Vagina (tissue), 2 donors: ENCODE results near the gene CCDC138. TPM values are rescaled to one million over a fixed set of nuclear protein-coding genes. Genes with fewer than 3 reads are reported as not detected.

Source experiments
- DNase-seq, 2 donors: peaks; one replicate each; pipeline ENCODE4 v3.0.0-alpha.2; 2017; ENCODE audit errors: extremely low spot score in 2 of 2
- H3K27ac ChIP-seq: fragments of 200-600 bp; sonication (generic); one replicate; pipeline ENCODE4 v1.5.1; 2019
- H3K27me3 ChIP-seq: fragments of 200-600 bp; sonication (generic); one replicate; pipeline ENCODE4 v1.5.1; 2019
- H3K36me3 ChIP-seq, 2 donors: fragments of 200-600 bp; sonication (generic); one replicate each; pipeline ENCODE4 v1.5.1; 2017 to 2019
- H3K4me1 ChIP-seq: fragments of 200-600 bp; sonication (generic); one replicate; pipeline ENCODE4 v1.5.1; 2019
- H3K4me3 ChIP-seq, 2 donors: fragments of 200-600 bp; sonication (generic); 1 replicate in 1 of 2; 2 replicates in 1 of 2; pipeline ENCODE4 v1.5.1; 2016 to 2019
- H3K9me3 ChIP-seq: fragments of 200-600 bp; sonication (generic); one replicate; pipeline ENCODE4 v1.5.1; 2019
- CTCF ChIP-seq, 3 experiments: fragments of 450-650 bp in 2 of 3; fragments of 200-600 bp in 1 of 3; sonication (generic) in 1 of 3; IDR thresholded peaks; one replicate each; pipeline ENCODE4 v1.5.1; 2017 to 2019; ENCODE audit warnings: antibody characterized with exemption in 3 of 3, mild to moderate bottlenecking in 2 of 3, moderate library complexity in 2 of 3
- POLR2A ChIP-seq, 2 donors: fragments of 450-650 bp; IDR thresholded peaks; one replicate each; pipeline ENCODE4 v1.6.1; 2017; ENCODE audit warnings: antibody characterized with exemption in 2 of 2, mild to moderate bottlenecking in 2 of 2, moderate library complexity in 2 of 2
- POLR2AphosphoS5 ChIP-seq, 2 donors: sonication (generic); formaldehyde crosslinking; IDR thresholded peaks; one replicate each; pipeline ENCODE4 v1.9.0; 2017; ENCODE audit warnings: antibody characterized with exemption in 2 of 2, mild to moderate bottlenecking in 2 of 2, low read depth in 1 of 2; ENCODE audit not compliant: insufficient read depth in 1 of 2
- intact Hi-C: fragments of 100-400 bp; cut with DNase I; formaldehyde crosslinking; loops from one replicate; pipeline ENCODE4 v1.15.1; 2023
- total RNA-seq: library from RNA; depleted of rRNA; stranded (reverse); fragments of >200 nt; gene quantifications from one replicate; pipeline ENCODE4 v1.2.3, GENCODE V29; 2016

The CCDC138 gene
- total RNA-seq, 1 donor from 2014 or later: 4.9 TPM

GRCh38 chr2:108820482-108820881 is 33.9 kb downstream of the CCDC138 start:
- no peak overlapping the region for H3K27ac ChIP-seq
- H3K27me3 ChIP-seq: no peaks in the 10 kb centered on the region
- intact Hi-C loops: no loop called here

GRCh38 chr2:108823286-108823685 is 36.7 kb downstream of the CCDC138 start:
- no peak overlapping the region for H3K27ac ChIP-seq
- DNase-seq: no peak
- intact Hi-C loops: no loop called here

More at GRCh38 chr2:108820482-108820881, 33.9 kb downstream of the CCDC138 start:
- H3K4me1 ChIP-seq: no peaks in the 10 kb centered on the region
- no peak for DNase-seq
- no peaks in the 10 kb centered on the region for H3K9me3 ChIP-seq
- H3K4me3 ChIP-seq: no peak overlapping the region
- peaks cover 0 to 14% of the 10 kb centered on the region in 2 donors for H3K36me3 ChIP-seq
- TF ChIP-seq POLR2A (IDR thresholded peaks at IDR 0.05) (no peak), CTCF (IDR thresholded peaks at IDR 0.05) (no peak), POLR2AphosphoS5 (IDR thresholded peaks at IDR 0.05; ENCODE audit: insufficient read depth in 1 of 2, low read depth in 1 of 2) (no peak)

GRCh38 chr2:108824316-108825070 is 37.9 kb downstream of the CCDC138 start:
- DNase-seq: no peak
- Histone ChIP-seq H3K36me3 (peaks cover 0 to 7% of the 10 kb centered on the region in 2 donors), H3K4me1 (no peaks in the 10 kb centered on the region), H3K9me3 (no peaks in the 10 kb centered on the region), H3K4me3 (no peak overlapping the region), H3K27ac (no peak overlapping the region), H3K27me3 (no peaks in the 10 kb centered on the region)
- TF ChIP-seq POLR2AphosphoS5 (IDR thresholded peaks at IDR 0.05; ENCODE audit: insufficient read depth in 1 of 2, low read depth in 1 of 2) (no peak), POLR2A (IDR thresholded peaks at IDR 0.05) (no peak), CTCF (IDR thresholded peaks at IDR 0.05) (no peak)
- intact Hi-C loops: no loop called here

More at GRCh38 chr2:108823286-108823685, 36.7 kb downstream of the CCDC138 start:
- no peak for TF ChIP-seq POLR2AphosphoS5 (IDR thresholded peaks at IDR 0.05; ENCODE audit: insufficient read depth in 1 of 2, low read depth in 1 of 2)
- no peak for TF ChIP-seq POLR2A (IDR thresholded peaks at IDR 0.05)
- no peak for TF ChIP-seq CTCF (IDR thresholded peaks at IDR 0.05)
- H3K36me3 ChIP-seq: peaks cover 0 to 7% of the 10 kb centered on the region in 2 donors
- no peaks in the 10 kb centered on the region for H3K4me1 ChIP-seq
- H3K27me3 ChIP-seq: no peaks in the 10 kb centered on the region
- no peaks in the 10 kb centered on the region for H3K9me3 ChIP-seq
- H3K4me3 ChIP-seq: no peak overlapping the region

GRCh38 chr2:108825254-108825653 is 38.7 kb downstream of the CCDC138 start:
- Histone ChIP-seq H3K4me3 (no peak overlapping the region), H3K4me1 (no peaks in the 10 kb centered on the region), H3K9me3 (no peaks in the 10 kb centered on the region), H3K27ac (no peak overlapping the region), H3K27me3 (no peaks in the 10 kb centered on the region), H3K36me3 (peaks cover 0 to 7% of the 10 kb centered on the region in 2 donors)
- intact Hi-C loops: no loop called here
- no peak for DNase-seq
- TF ChIP-seq CTCF (IDR thresholded peaks at IDR 0.05): no peak

- Histone ChIP-seq H3K4me1 (no peaks in the 10 kb centered on the region), H3K27ac (no peak overlapping the region), H3K27me3 (no peaks in the 10 kb centered on the region), H3K4me3 (no peak overlapping the region), H3K9me3 (no peaks in the 10 kb centered on the region), H3K36me3 (peaks cover 0 to 4% of the 10 kb centered on the region in 2 donors)
- no peak for TF ChIP-seq POLR2A (IDR thresholded peaks at IDR 0.05)
- no peak for TF ChIP-seq POLR2AphosphoS5 (IDR thresholded peaks at IDR 0.05; ENCODE audit: insufficient read depth in 1 of 2, low read depth in 1 of 2)
- DNase-seq: no peak
- intact Hi-C loops: no loop called here
These were observed 39.2 kb downstream of the CCDC138 start for GRCh38 chr2:108825736-108826135.
